ENCODE results near the gene INSR.

- TF ChIP-seq EP300 (IDR thresholded peaks at IDR 0.05; ENCODE audit: borderline replicate concordance) (no peak), TCF12 (IDR thresholded peaks at IDR 0.05; ENCODE audit: low read depth) (no peak)
Measured at GRCh38 chr19:7327802-7328201, 33.6 kb upstream of the INSR start.

All from Ishikawa (cell line).